ENCODE measurements around the gene SORCS1.

The SORCS1 gene

DNA sequence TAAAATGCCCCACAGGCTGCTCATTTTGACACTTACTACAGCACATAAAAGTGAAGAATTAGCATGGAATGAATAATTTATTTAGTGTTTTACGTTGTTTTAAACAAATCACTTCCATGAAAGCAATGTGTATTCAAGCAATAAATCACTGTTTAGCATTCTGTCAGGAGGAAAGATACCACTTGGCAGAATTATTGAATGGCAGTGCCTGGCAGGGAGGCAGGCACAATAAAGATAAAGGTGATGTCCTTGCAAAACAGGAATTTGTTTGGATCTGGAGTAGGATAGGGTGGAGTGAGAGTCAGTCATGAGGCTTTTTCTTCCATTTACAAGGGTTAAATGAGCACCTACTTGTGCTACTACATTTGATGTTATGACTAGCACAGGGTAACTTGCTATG lies 190.8 kb downstream of the SORCS1 start:
- H3K4me1 ChIP-seq (ENCODE audit: control insufficient read depth, insufficient read depth, low read length): peaks cover 12% of the 10 kb centered on the region
- H3K36me3 ChIP-seq (ENCODE audit: control insufficient read depth, insufficient read depth, low read length): no peaks in the 10 kb centered on the region
- H3K4me3 ChIP-seq (ENCODE audit: insufficient read depth, low read depth, low read length): no peak overlapping the region
- H3K27ac ChIP-seq (ENCODE audit: insufficient read depth, low read depth, low read length, poor library complexity, severe bottlenecking): no peak overlapping the region
- H3K9me3 ChIP-seq (ENCODE audit: control insufficient read depth, low read length): no peaks in the 10 kb centered on the region
- WGBS, 2 experiments: 75% methylated on average over 1 of the region's 1 CpG; no CpG with 5 or more reads in 1 of the 2 experiments
- no peaks in the 10 kb centered on the region for H3K27me3 ChIP-seq (ENCODE audit: control insufficient read depth, insufficient read depth, low read length, poor library complexity, severe bottlenecking)

DNA sequence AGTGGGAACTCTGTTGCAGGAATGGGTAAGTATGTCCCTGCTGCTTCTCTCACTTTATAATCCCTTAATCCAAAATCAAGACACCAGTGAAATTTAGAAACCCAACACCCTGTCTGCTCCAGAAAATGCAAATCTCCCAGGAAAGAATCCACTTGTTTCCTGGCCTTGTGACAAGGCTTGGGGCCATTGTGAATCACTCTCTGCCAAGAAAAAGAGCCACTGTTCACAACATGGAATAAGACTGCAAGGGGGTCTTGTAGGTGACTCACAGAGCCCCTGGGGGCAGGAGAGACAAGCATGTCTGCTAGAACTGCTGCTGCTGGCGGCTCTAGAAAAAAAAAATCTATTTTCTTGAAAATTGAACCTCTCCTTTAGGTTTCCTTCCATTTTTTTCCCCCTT lies 191.2 kb downstream of the SORCS1 start:
- Histone ChIP-seq H3K27me3 (ENCODE audit: control insufficient read depth, insufficient read depth, low read length, poor library complexity, severe bottlenecking) (no peaks in the 10 kb centered on the region), H3K4me1 (ENCODE audit: control insufficient read depth, insufficient read depth, low read length) (peaks cover 12% of the 10 kb centered on the region), H3K27ac (ENCODE audit: insufficient read depth, low read depth, low read length, poor library complexity, severe bottlenecking) (no peak overlapping the region), H3K9me3 (ENCODE audit: control insufficient read depth, low read length) (no peaks in the 10 kb centered on the region), H3K4me3 (ENCODE audit: insufficient read depth, low read depth, low read length) (no peak overlapping the region), H3K36me3 (ENCODE audit: control insufficient read depth, insufficient read depth, low read length) (no peaks in the 10 kb centered on the region)
- 36 to 67% methylated on average over 1 of the region's 1 CpG for WGBS, 2 experiments

DNA sequence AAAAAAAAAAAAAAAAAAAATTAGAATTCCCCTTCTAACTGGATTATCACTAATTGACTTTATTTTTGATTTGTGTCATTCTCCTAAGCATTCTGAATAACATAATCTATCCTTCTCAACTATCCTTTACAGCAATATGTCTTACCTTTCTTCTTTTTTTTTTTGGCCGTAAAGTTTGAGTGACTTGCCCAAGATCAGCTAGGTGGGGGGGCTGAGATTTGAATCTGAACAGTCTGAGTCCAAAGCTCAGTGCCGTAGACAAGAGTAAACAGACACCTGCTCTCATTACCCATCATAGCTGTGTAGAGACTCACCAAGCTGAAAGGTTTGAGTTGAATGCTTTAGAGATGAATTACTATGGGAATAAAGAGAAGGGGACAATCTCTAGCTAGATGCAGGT lies 192.1 kb downstream of the SORCS1 start:
- Histone ChIP-seq H3K27me3 (ENCODE audit: control insufficient read depth, insufficient read depth, low read length, poor library complexity, severe bottlenecking) (no peaks in the 10 kb centered on the region), H3K27ac (ENCODE audit: insufficient read depth, low read depth, low read length, poor library complexity, severe bottlenecking) (no peak overlapping the region), H3K4me3 (ENCODE audit: insufficient read depth, low read depth, low read length) (no peak overlapping the region), H3K9me3 (ENCODE audit: control insufficient read depth, low read length) (no peaks in the 10 kb centered on the region), H3K4me1 (ENCODE audit: control insufficient read depth, insufficient read depth, low read length) (peaks cover 12% of the 10 kb centered on the region), H3K36me3 (ENCODE audit: control insufficient read depth, insufficient read depth, low read length) (no peaks in the 10 kb centered on the region)
- WGBS, 2 experiments: 95 to 100% methylated on average over 1 to 2 of the region's 2 CpGs

DNA sequence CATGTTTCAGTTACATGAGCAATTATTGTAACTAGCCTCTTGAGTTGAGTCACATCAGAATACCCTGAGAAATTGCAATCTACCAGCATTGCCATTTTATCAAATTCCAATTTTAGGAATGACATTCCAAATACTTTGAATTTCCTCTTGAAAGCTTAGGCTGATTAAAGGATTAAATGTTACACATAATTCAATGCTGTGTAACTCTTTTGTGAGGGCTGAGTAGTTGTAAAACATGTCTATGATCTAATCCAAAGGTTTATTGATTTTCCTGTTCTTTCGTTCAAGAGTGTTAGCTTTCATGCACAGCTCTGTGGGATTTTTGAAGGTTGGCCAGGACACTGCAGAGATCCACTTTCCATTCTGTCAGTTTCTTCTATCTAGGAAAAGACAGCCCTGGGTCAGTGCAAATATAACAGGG lies 193.1 kb downstream of the SORCS1 start:
- Histone ChIP-seq H3K27ac (ENCODE audit: insufficient read depth, low read depth, low read length, poor library complexity, severe bottlenecking) (no peak overlapping the region), H3K36me3 (ENCODE audit: control insufficient read depth, insufficient read depth, low read length) (no peaks in the 10 kb centered on the region), H3K9me3 (ENCODE audit: control insufficient read depth, low read length) (no peaks in the 10 kb centered on the region), H3K27me3 (ENCODE audit: control insufficient read depth, insufficient read depth, low read length, poor library complexity, severe bottlenecking) (no peaks in the 10 kb centered on the region), H3K4me1 (ENCODE audit: control insufficient read depth, insufficient read depth, low read length) (peaks cover 12% of the 10 kb centered on the region), H3K4me3 (ENCODE audit: insufficient read depth, low read depth, low read length) (no peak overlapping the region)
- 97 to 100% methylated on average over 1 of the region's 1 CpG for WGBS, 2 experiments

DNA sequence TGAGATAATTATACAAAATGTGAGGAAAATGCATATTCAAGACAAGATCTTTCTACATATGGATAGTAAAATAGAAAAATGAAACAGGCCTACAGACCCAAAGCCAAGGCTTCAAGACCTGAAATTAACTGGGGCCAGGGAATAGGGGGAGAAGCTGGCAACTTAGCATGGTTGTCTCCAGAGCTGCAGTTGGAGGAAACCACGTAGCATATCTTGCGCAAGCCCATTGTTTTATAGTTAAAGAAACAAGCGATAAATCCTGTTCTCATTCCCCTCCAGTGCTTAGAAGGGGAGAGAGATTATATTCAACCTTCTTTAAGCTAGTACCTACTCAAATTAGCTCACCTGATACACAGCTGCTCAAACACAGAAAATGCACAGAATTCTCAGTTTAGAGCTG lies 197.1 kb downstream of the SORCS1 start:
- no peaks in the 10 kb centered on the region for H3K9me3 ChIP-seq (ENCODE audit: control insufficient read depth, low read length)
- no peak overlapping the region for H3K4me3 ChIP-seq (ENCODE audit: insufficient read depth, low read depth, low read length)
- WGBS, 2 experiments: 93 to 96% methylated on average over 3 of the region's 3 CpGs
- H3K27me3 ChIP-seq (ENCODE audit: control insufficient read depth, insufficient read depth, low read length, poor library complexity, severe bottlenecking): no peaks in the 10 kb centered on the region
- no peak overlapping the region for H3K27ac ChIP-seq (ENCODE audit: insufficient read depth, low read depth, low read length, poor library complexity, severe bottlenecking)
- H3K36me3 ChIP-seq (ENCODE audit: control insufficient read depth, insufficient read depth, low read length): no peaks in the 10 kb centered on the region
- no peaks in the 10 kb centered on the region for H3K4me1 ChIP-seq (ENCODE audit: control insufficient read depth, insufficient read depth, low read length)

DNA sequence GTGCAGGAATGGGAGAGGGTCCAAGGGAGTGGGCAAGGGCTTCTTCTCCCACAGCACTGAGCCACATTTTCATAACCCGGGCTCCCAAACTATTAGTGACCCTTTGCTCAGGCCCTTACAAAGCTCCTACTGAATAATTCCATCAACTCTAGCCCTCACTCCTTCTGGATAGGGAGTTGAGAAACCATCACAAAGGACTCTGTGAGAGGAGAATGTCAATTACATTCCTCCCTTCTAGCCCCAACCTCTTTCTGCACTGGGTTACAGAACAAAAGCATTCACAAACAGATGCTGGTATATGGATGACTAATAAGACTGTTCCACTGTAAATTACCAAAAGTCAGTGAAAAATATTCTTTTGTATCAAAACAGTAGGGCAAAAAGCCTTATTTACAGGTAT lies 203.7 kb downstream of the SORCS1 start:
- no peak overlapping the region for H3K27ac ChIP-seq (ENCODE audit: insufficient read depth, low read depth, low read length, poor library complexity, severe bottlenecking)
- no peaks in the 10 kb centered on the region for H3K9me3 ChIP-seq (ENCODE audit: control insufficient read depth, low read length)
- H3K4me3 ChIP-seq (ENCODE audit: insufficient read depth, low read depth, low read length): no peak overlapping the region
- no peaks in the 10 kb centered on the region for H3K27me3 ChIP-seq (ENCODE audit: control insufficient read depth, insufficient read depth, low read length, poor library complexity, severe bottlenecking)
- 76 to 93% methylated on average over 1 of the region's 1 CpG for WGBS, 2 experiments
- H3K36me3 ChIP-seq (ENCODE audit: control insufficient read depth, insufficient read depth, low read length): no peaks in the 10 kb centered on the region
- no peaks in the 10 kb centered on the region for H3K4me1 ChIP-seq (ENCODE audit: control insufficient read depth, insufficient read depth, low read length)

DNA sequence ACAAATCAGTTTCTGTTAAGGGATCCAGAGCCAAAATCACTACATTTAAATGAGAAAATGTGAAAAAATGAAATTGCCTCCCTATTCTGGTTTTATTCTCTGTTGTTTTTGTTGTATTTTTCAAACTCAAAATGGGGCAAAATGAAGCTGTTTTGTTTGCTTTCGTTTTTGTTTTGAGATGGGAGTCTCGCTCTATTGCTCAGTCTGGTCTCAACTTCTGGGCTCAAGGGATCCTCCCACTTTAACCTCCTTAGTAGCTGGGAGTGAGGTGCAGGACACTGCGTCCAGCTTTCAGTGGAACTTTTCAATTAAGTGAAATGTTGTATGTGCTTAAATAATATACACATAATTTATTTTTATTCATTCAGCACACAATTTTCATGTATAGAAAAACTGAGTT lies 205.0 kb downstream of the SORCS1 start:
- Histone ChIP-seq H3K36me3 (ENCODE audit: control insufficient read depth, insufficient read depth, low read length) (no peaks in the 10 kb centered on the region), H3K27ac (ENCODE audit: insufficient read depth, low read depth, low read length, poor library complexity, severe bottlenecking) (no peak overlapping the region), H3K4me3 (ENCODE audit: insufficient read depth, low read depth, low read length) (no peak overlapping the region), H3K4me1 (ENCODE audit: control insufficient read depth, insufficient read depth, low read length) (no peaks in the 10 kb centered on the region), H3K27me3 (ENCODE audit: control insufficient read depth, insufficient read depth, low read length, poor library complexity, severe bottlenecking) (no peaks in the 10 kb centered on the region), H3K9me3 (ENCODE audit: control insufficient read depth, low read length) (no peaks in the 10 kb centered on the region)
- WGBS, 2 experiments: 90 to 97% methylated on average over 2 of the region's 3 CpGs

DNA sequence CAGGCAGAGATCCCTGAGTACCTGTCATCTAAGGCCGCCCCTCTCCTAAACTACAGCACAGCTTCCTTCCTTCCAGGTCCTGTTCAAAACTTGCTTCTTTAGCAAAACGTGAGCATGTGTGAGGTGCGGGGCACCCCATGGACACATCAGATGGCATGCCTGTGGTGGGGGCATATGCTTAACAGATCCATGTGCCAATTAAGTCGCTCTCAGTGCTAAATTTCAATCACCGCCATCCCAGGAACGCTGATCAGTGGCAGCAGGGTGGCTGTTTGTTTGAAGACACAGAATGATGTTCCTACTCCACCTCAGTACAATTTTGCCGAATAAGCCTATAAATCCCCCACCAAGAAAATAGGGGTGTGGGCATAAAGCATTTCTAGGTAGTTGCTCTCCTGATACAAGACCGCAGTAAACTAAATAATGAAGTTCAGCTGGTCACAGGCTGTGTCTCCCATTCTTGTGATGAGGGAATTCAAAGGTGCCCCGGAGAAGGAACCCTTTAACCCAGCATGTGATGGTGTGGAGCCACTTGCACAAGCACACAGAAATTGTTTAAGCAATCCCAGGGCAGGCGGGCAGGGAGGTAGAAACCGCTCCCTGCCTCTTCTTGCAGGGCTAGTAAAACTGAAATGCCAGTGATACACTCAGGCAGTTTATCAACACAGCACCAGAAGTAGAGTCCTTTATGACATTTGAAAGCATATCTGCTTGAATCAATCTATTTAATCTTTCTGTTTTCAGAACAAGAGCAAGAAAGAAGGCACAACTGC lies 205.7 kb downstream of the SORCS1 start:
- Histone ChIP-seq H3K27ac (ENCODE audit: insufficient read depth, low read depth, low read length, poor library complexity, severe bottlenecking) (no peak overlapping the region), H3K27me3 (ENCODE audit: control insufficient read depth, insufficient read depth, low read length, poor library complexity, severe bottlenecking) (no peaks in the 10 kb centered on the region), H3K4me3 (ENCODE audit: insufficient read depth, low read depth, low read length) (no peak overlapping the region), H3K36me3 (ENCODE audit: control insufficient read depth, insufficient read depth, low read length) (no peaks in the 10 kb centered on the region), H3K9me3 (ENCODE audit: control insufficient read depth, low read length) (no peaks in the 10 kb centered on the region), H3K4me1 (ENCODE audit: control insufficient read depth, insufficient read depth, low read length) (no peaks in the 10 kb centered on the region)
- WGBS, 2 experiments: 81 to 88% methylated on average over 11 of the region's 11 CpGs

DNA sequence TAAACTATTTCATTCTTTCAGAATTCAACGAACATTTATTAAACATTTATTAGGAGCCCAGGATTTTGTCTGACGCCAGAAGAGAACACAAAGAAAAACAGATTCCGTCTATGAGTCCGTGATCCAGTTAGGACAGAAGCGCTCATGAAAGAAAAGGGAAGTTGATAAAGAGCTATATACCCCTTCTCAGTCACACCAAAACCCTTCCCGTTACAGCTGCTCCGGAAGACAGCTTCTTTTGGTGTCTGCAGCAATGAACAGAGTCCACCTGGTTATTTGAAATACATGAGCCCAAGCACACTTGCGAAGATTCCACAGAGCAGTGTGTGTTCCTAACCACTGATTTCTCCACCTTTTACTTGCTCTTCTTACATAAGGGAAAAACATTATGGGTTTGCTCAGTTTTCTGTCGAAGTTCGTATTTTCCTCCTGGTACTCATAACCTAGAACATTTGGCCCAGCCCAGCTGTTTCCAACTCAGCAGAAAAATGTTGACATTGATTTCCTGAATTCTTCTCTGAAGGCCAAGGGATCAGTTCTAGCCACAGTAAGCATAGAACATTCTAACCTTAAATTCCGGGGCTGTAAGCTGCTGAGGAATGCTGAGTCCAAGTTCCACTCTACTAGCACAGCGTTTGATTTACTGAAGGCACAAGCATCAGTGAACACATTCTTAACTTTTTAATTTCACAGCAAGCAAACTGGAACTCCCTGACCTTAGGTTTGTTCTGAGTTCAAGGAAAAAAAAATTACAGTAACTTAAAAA lies 206.5 kb downstream of the SORCS1 start:
- H3K4me1 ChIP-seq (ENCODE audit: control insufficient read depth, insufficient read depth, low read length): no peaks in the 10 kb centered on the region
- no peak overlapping the region for H3K27ac ChIP-seq (ENCODE audit: insufficient read depth, low read depth, low read length, poor library complexity, severe bottlenecking)
- no peaks in the 10 kb centered on the region for H3K9me3 ChIP-seq (ENCODE audit: control insufficient read depth, low read length)
- no peaks in the 10 kb centered on the region for H3K27me3 ChIP-seq (ENCODE audit: control insufficient read depth, insufficient read depth, low read length, poor library complexity, severe bottlenecking)
- no peaks in the 10 kb centered on the region for H3K36me3 ChIP-seq (ENCODE audit: control insufficient read depth, insufficient read depth, low read length)
- H3K4me3 ChIP-seq (ENCODE audit: insufficient read depth, low read depth, low read length): no peak overlapping the region
- WGBS, 2 experiments: 94 to 97% methylated on average over 12 of the region's 12 CpGs

DNA sequence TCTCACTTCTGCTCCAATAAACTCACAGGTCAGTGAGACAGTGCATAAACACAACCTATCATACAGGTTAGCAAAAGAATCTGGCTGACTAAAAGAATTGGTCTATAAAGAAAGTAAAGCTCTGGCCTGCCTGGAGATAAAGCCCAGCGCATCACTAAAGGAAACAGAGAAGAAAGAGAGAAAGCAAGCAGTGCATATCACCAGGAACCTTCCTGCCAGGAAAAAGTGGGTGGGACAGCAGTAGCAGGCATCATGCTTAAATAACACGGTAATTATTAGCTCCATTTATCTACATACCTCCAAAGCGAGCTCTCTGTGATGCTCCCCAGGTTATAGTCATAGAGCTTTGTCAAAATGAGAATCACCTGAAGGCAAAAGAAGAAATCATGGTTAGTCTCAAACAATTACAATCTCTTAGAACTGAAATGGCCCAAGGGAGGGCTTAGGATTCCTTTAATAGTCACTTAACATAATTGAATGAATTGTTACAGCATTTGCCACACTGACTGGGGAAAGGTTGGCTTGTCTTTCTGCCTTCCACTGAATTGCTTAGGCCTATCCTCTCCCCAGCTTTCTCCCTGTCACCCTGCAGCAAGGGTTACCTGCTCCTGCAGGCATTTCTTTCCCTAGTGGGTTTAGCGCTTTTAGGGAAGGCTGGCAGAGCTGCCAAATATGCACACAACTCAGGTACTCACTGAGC lies 208.1 kb downstream of the SORCS1 start:
- Histone ChIP-seq H3K4me3 (ENCODE audit: insufficient read depth, low read depth, low read length) (no peak overlapping the region), H3K27me3 (ENCODE audit: control insufficient read depth, insufficient read depth, low read length, poor library complexity, severe bottlenecking) (no peaks in the 10 kb centered on the region), H3K4me1 (ENCODE audit: control insufficient read depth, insufficient read depth, low read length) (no peaks in the 10 kb centered on the region), H3K27ac (ENCODE audit: insufficient read depth, low read depth, low read length, poor library complexity, severe bottlenecking) (no peak overlapping the region), H3K36me3 (ENCODE audit: control insufficient read depth, insufficient read depth, low read length) (no peaks in the 10 kb centered on the region), H3K9me3 (ENCODE audit: control insufficient read depth, low read length) (no peaks in the 10 kb centered on the region)
- 63 to 74% methylated on average over 4 of the region's 4 CpGs for WGBS, 2 experiments
